Middle frontal gyrus (tissue), 1 donor: Measurements from ENCODE around the gene PRDM2.
"Not testable (repeated sequence)": the region's sequence is repeated elsewhere in the genome, so short reads cannot be mapped to it uniquely, and the experiment has no call there.

Experiments
- DNase-seq: peaks from one replicate; pipeline ENCODE4 v3.0.0-alpha.2; 2015; ENCODE audit warnings: low spot score; ENCODE audit errors: extremely low spot score

PRDM2 gene

GRCh38 chr1:13699936-13700520, at the start of gene PRDM2:
PRDM2 (plus strand) TSS chr1:13700188; CDS start chr1:13715606, 15,418 bp downstream.
- no peak for DNase-seq

GRCh38 chr1:13651279-13651678, 48.7 kb upstream of the PRDM2 start:
- DNase-seq = no peak

GRCh38 chr1:13652238-13652637, 47.8 kb upstream of the PRDM2 start:
- no peak for DNase-seq

- DNase-seq = no peak
Measured at GRCh38 chr1:13661539-13661938, 38.4 kb upstream of the PRDM2 start.

- no peak for DNase-seq
Measured at GRCh38 chr1:13662493-13662892, 37.5 kb upstream of the PRDM2 start.

- DNase-seq = no peak
Measured at GRCh38 chr1:13663969-13664368, 36.0 kb upstream of the PRDM2 start.

GRCh38 chr1:13664451-13664850, 35.5 kb upstream of the PRDM2 start:
- DNase-seq = no peak

- DNase-seq = no peak
Measured at GRCh38 chr1:13666317-13666716, 33.7 kb upstream of the PRDM2 start.

GRCh38 chr1:13667691-13668090, 32.3 kb upstream of the PRDM2 start:
- no peak for DNase-seq

GRCh38 chr1:13674377-13674776, 25.6 kb upstream of the PRDM2 start:
- no peak for DNase-seq

GRCh38 chr1:13675151-13675651, 24.8 kb upstream of the PRDM2 start:
- DNase-seq = no peak

GRCh38 chr1:13677896-13678295, 22.1 kb upstream of the PRDM2 start:
- DNase-seq = no peak

GRCh38 chr1:13679651-13680050, 20.3 kb upstream of the PRDM2 start:
- DNase-seq = no peak

- DNase-seq = not testable (repeated sequence)
Measured at GRCh38 chr1:13680609-13681008, 19.4 kb upstream of the PRDM2 start.

GRCh38 chr1:13681921-13682320, 18.1 kb upstream of the PRDM2 start:
- no peak for DNase-seq

GRCh38 chr1:13682444-13682843, 17.5 kb upstream of the PRDM2 start:
- no peak for DNase-seq

- no peak for DNase-seq
Measured at GRCh38 chr1:13683206-13683605, 16.8 kb upstream of the PRDM2 start.

GRCh38 chr1:13687151-13687715, 12.8 kb upstream of the PRDM2 start:
- DNase-seq = no peak

GRCh38 chr1:13693094-13693493, 6.9 kb upstream of the PRDM2 start:
- not testable (repeated sequence) for DNase-seq

GRCh38 chr1:13694886-13695684, 4.9 kb upstream of the PRDM2 start:
- DNase-seq = no peak

GRCh38 chr1:13697738-13698137, 2.2 kb upstream of the PRDM2 start:
- no peak for DNase-seq

- no peak for DNase-seq
Measured at GRCh38 chr1:13699510-13699909, 478 bp upstream of the PRDM2 start.
